Measurements from ENCODE around the gene CCNJ. TPM values are rescaled to one million over a fixed set of nuclear protein-coding genes. Genes with fewer than 3 reads are reported as not detected.

The CCNJ gene
- total RNA-seq, 1 experiment from 2014 or later: 36.8 TPM

- no peak overlapping the region for H2BK5ac ChIP-seq (ENCODE audit: insufficient read length, low read length)
These were observed 28.8 kb upstream of the CCNJ start for GRCh38 chr10:96014473-96015102.

More at GRCh38 chr10:96014473-96015102, 28.8 kb upstream of the CCNJ start:
- Histone ChIP-seq H3K14ac (ENCODE audit: insufficient read depth, low read length) (no peak overlapping the region), H2BK20ac (ENCODE audit: low read depth, low read length, poor library complexity, severe bottlenecking) (no peak overlapping the region), H3K23me2 (ENCODE audit: insufficient read length, low read depth, low read length, poor library complexity, severe bottlenecking) (no peaks in the 10 kb centered on the region), H3K18ac (ENCODE audit: insufficient read length, low read depth, low read length) (no peak overlapping the region), H3K56ac (ENCODE audit: insufficient read length, low read depth, low read length) (no peak overlapping the region), H3T11ph (ENCODE audit: low read length) (no peak overlapping the region), H2AFZ (ENCODE audit: low read length) (no peak overlapping the region), H2AK5ac (ENCODE audit: insufficient read length, low read length) (no peak overlapping the region), H2BK12ac (ENCODE audit: insufficient read length, low read depth, low read length) (no peak overlapping the region), H3K9ac (ENCODE audit: extremely low read depth, insufficient read length, low read length) (no peak overlapping the region), H3K4me2 (ENCODE audit: insufficient read depth, insufficient read length, low read length) (no peak overlapping the region), H3K4ac (ENCODE audit: low read depth, low read length) (no peak overlapping the region), H4K91ac (ENCODE audit: insufficient read length, low read depth, low read length) (no peak overlapping the region), H3K27me3 (ENCODE audit: insufficient read depth, low read length) (no peaks in the 10 kb centered on the region), H3K9me3 (ENCODE audit: control insufficient read depth, low read depth, low read length) (no peaks in the 10 kb centered on the region), H4K5ac (ENCODE audit: insufficient read length, low read depth, low read length) (no peak overlapping the region), H2BK120ac (ENCODE audit: low read depth, low read length, poor library complexity, severe bottlenecking) (no peak overlapping the region), H3K4me1 (ENCODE audit: insufficient read depth, low read length) (no peaks in the 10 kb centered on the region), H4K8ac (replicated peaks; ENCODE audit: insufficient read length, low read depth, low read length) (no peak overlapping the region), H2BK15ac (ENCODE audit: low read depth, low read length) (no peak overlapping the region), H3K23ac (ENCODE audit: insufficient read length, low read depth, low read length) (no peak overlapping the region), H4K20me1 (ENCODE audit: control insufficient read depth, insufficient read depth, insufficient read length) (no peaks in the 10 kb centered on the region), H3K79me1 (ENCODE audit: insufficient read depth, low read depth, low read length, poor library complexity, severe bottlenecking) (no peaks in the 10 kb centered on the region), H3K27ac (ENCODE audit: insufficient read length, low read depth, low read length) (no peak overlapping the region), H3K79me2 (ENCODE audit: insufficient read depth, low read length) (no peaks in the 10 kb centered on the region)
- no CpG with 5 or more reads among the region's 2 CpGs for WGBS (ENCODE audit: extremely low coverage, insufficient read length, low lambda C conversion rate)
- H3K4me3 Mint-ChIP-seq: no peak overlapping the region
- H3K36me3 Mint-ChIP-seq (ENCODE audit: insufficient read depth in 1 of 3, low read depth in 3 of 3): no peaks in the 10 kb centered on the region
- no peak for TF ChIP-seq CTCF (conservative IDR thresholded peaks at IDR 0.05)
- H3K9me3 Mint-ChIP-seq: no peaks in the 10 kb centered on the region
- H3K27ac Mint-ChIP-seq: no peak overlapping the region
- H3K4me1 Mint-ChIP-seq: peaks cover 0 to 4% of the 10 kb centered on the region in 2 experiments; a peak in 1 of 4 replicates
- peaks cover 3% of the 10 kb centered on the region; the same call in 1 of the 2 replicates for H3K27me3 Mint-ChIP-seq (ENCODE audit: low read depth)
- no peak for DNase-seq

Data from H9 (cell line).